HEK293 (cell line): ENCODE data around the gene PRKCA.
"Not testable (repeated sequence)": the region's sequence is repeated elsewhere in the genome, so short reads cannot be mapped to it uniquely, and the experiment has no call there.

Experiments
- CTCF ChIA-PET: fragments of 350-600 bp; formaldehyde crosslinking; extraction: SDS; loops from one replicate; lab custom pipeline; 2021; ENCODE audit warnings: antibody characterized with exemption; lab: Yijun Ruan, JAX
- POLR2A ChIA-PET: fragments of 300-600 bp; formaldehyde crosslinking; extraction: SDS; loops from one replicate; lab custom pipeline; 2020; ENCODE audit warnings: antibody characterized with exemption, inconsistent platforms; lab: Yijun Ruan, JAX
- H3K27ac ChIP-seq: fragments of 200-500 bp; sonication (Bioruptor generic); 2 replicates; pipeline ENCODE4 v1.5.1; 2014; ENCODE audit warnings: low read depth, low read length, control low read depth, inconsistent platforms; ENCODE audit errors: extremely low read depth
- H3K36me3 ChIP-seq, 2 experiments: fragments of 200-500 bp in 1 of 2; sonication (Bioruptor generic) in 1 of 2; 1 replicate in 1 of 2; 2 replicates in 1 of 2; pipeline ENCODE4 v1.5.1; 2014 to 2017; ENCODE audit warnings: inconsistent platforms in 2 of 2, low read length in 2 of 2; ENCODE audit not compliant: control insufficient read depth in 2 of 2, insufficient read depth in 1 of 2
- H3K4me1 ChIP-seq: fragments of 200-500 bp; sonication (Bioruptor generic); 2 replicates; pipeline ENCODE4 v1.5.1; 2014; ENCODE audit warnings: mild to moderate bottlenecking, low read length, inconsistent platforms; ENCODE audit not compliant: control insufficient read depth, insufficient read depth
- H3K4me3 ChIP-seq: 2 replicates; pipeline ENCODE4 v1.5.1; 2011; ENCODE audit warnings: low read depth, mild to moderate bottlenecking, control low read depth, low read length, moderate library complexity
- H3K9me3 ChIP-seq: fragments of 200-500 bp; sonication (Bioruptor generic); 2 replicates; pipeline ENCODE4 v1.5.1; 2014; ENCODE audit warnings: low read depth, low read length, inconsistent platforms; ENCODE audit not compliant: control insufficient read depth, insufficient read depth
- IKZF3 ChIP-seq: fragments of 450-650 bp; IDR thresholded peaks from 2 replicates; pipeline ENCODE4 v1.5.0; 2018; ENCODE audit warnings: missing biosample characterization, mild to moderate bottlenecking, missing genetic modification characterization, moderate library complexity
- MYNN ChIP-seq: fragments of 450-650 bp; formaldehyde crosslinking; IDR thresholded peaks from 2 replicates; pipeline ENCODE4 v1.5.1; 2016; ENCODE audit warnings: missing biosample characterization, missing genetic modification characterization, borderline replicate concordance
- SETDB1 ChIP-seq: IDR thresholded peaks from one replicate; pipeline ENCODE4 v1.6.1; 2017; ENCODE audit warnings: mild to moderate bottlenecking, low read length, moderate library complexity, mixed read lengths; ENCODE audit not compliant: insufficient read length
- ZNF155 ChIP-seq: fragments of 450-650 bp; formaldehyde crosslinking; IDR thresholded peaks from 2 replicates; pipeline ENCODE4 v1.5.1; 2016; ENCODE audit warnings: missing biosample characterization, missing genetic modification characterization
- ZNF248 ChIP-seq: fragments of 450-650 bp; formaldehyde crosslinking; IDR thresholded peaks from 2 replicates; pipeline ENCODE4 v1.5.1; 2017; ENCODE audit warnings: missing biosample characterization, missing genetic modification characterization
- ZNF274 ChIP-seq, 2 experiments: fragments of 200-500 bp in 1 of 2; fragments of 450-650 bp in 1 of 2; sonication (Bioruptor generic) in 1 of 2; formaldehyde crosslinking in 1 of 2; IDR thresholded peaks; 2 replicates each; pipeline versions ENCODE4 v1.5.1 to v1.6.1; 2014 to 2016; ENCODE audit warnings: borderline replicate concordance in 1 of 2, inconsistent platforms in 1 of 2, low read length in 1 of 2, missing biosample characterization in 1 of 2, missing genetic modification characterization in 1 of 2
- ZNF561 ChIP-seq: fragments of 450-650 bp; IDR thresholded peaks from 2 replicates; pipeline ENCODE4 v1.5.1; 2018; ENCODE audit warnings: missing biosample characterization, missing genetic modification characterization, borderline replicate concordance
- ZSCAN16 ChIP-seq: fragments of 450-650 bp; formaldehyde crosslinking; IDR thresholded peaks from 2 replicates; pipeline ENCODE4 v1.5.1; 2016; ENCODE audit warnings: missing biosample characterization, missing genetic modification characterization
- TF ChIP-seq, protein P1 (sequence below): fragments of 450-650 bp; formaldehyde crosslinking; IDR thresholded peaks from 2 replicates; pipeline ENCODE4 v1.5.1; 2017; ENCODE audit warnings: missing biosample characterization, missing genetic modification characterization
- TF ChIP-seq, protein P2 (sequence below): fragments of 450-650 bp; IDR thresholded peaks from 2 replicates; pipeline ENCODE4 v1.5.1; 2018; ENCODE audit warnings: missing biosample characterization, mild to moderate bottlenecking, missing genetic modification characterization
- TF ChIP-seq, protein P3 (sequence below): fragments of 450-650 bp; formaldehyde crosslinking; IDR thresholded peaks from 2 replicates; pipeline ENCODE4 v1.5.1; 2016; ENCODE audit warnings: missing biosample characterization, missing genetic modification characterization

Gene PRKCA

DNA sequence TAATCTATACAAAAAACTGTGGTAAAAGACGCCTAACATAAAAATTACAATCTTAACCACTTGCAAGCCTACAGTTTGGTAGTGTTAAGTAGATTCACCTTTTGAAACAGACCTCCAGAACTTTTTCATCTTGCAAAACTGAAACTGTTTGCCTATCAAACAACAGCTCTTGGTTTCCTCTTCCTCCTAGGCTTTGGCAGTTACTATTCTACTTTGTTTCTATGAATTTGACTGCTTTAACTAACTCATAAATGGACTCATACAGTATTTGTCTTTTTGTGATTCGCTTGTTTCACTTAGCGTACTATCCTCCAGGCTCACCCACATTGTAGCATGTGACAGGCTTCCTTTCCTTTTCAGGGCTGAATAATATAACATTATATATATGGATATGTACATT lies 97.0 kb downstream of the PRKCA start:
- Histone ChIP-seq H3K36me3 (no peaks in the 10 kb centered on the region; a peak in 1 of 3 replicates), H3K4me3 (no peak overlapping the region), H3K4me1 (peaks cover 2% of the 10 kb centered on the region), H3K27ac (no peak overlapping the region), H3K9me3 (no peaks in the 10 kb centered on the region)
- peak; percentile 12 for TF ChIP-seq SETDB1
- no peak for TF ChIP-seq ZSCAN16
- TF ChIP-seq IKZF3 (tag by site-specific recombination), result no peak
- POLR2A ChIA-PET, result no interaction called here
- CTCF ChIA-PET, result interaction anchor here (0.6 kb wide), 1 partner anchor 27 kb away, joined by 5 read pairs; no protein-coding TSS in a partner anchor

DNA sequence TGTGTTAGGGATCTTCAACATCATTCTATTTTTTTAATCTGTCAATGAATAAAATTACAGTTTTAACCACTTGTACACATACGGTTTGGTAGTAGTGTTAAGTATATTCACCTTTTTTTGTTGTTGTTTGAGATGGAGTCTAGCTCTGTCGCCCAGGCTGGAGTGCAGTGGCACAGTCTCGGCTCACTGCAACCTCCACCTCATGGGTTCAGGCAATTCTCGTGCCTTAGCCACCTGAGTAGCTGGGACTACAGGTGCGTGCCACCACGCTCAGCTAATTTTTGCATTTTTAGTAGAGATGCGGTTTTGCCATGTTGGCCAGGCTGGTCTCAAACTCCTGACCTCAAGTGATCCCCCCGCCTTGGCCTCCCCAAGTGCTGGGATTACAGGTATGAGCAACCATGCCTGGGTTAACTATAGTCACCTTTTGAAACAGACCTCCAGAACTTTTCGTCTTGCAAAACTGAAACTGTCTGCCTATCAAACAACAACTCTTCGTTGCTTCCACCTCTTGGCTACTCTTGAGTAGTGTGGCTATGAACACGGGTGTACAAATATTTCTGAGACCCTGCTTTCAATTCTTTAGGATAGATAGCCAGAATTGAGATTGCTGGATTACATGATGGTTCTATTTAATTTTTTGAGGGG lies 97.8 kb downstream of the PRKCA start:
- not testable (repeated sequence) for H3K4me3 ChIP-seq

DNA sequence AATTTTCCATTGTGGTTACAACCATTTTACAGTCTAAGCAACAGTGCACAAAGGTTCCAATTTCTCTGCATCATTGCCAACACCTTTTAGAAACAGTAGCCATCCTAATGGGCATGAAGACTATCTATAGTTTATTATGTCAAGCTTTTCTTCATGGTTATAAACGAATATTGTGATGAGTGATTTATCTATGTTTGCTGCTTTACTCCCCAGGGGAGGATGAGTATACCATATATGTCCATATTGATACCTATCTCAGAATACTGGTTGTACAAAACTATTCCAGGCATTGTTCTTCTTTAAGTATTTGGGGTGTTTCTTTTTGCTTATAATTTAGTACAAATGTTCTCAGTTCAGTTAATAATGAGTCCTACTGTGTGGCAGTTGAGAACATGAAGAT lies 98.3 kb downstream of the PRKCA start:
- ChIA-PET CTCF (interaction anchor here (0.6 kb wide), 1 partner anchor 207 kb away, joined by 3 read pairs; no protein-coding TSS in a partner anchor), POLR2A (no interaction called here)
- H3K9me3 ChIP-seq, result no peaks in the 10 kb centered on the region
- no peak overlapping the region for H3K4me3 ChIP-seq
- H3K27ac ChIP-seq, result no peak overlapping the region
- H3K4me1 ChIP-seq, result peaks cover 2% of the 10 kb centered on the region
- no peak for TF ChIP-seq ZNF274 (IDR thresholded peaks at IDR 0.05; ENCODE audit: low read length)
- TF ChIP-seq ZNF274 (tag by site-specific recombination; IDR thresholded peaks at IDR 0.05; ENCODE audit: borderline replicate concordance), result no peak
- TF ChIP-seq ZNF248 (tag by site-specific recombination), result no peak
- no peak for TF ChIP-seq ZNF155
- no peaks in the 10 kb centered on the region; a peak in 1 of 3 replicates for H3K36me3 ChIP-seq

More for the DNA sequence above, 97.8 kb downstream of the PRKCA start:
- H3K9me3 ChIP-seq, H3K4me1 ChIP-seq, CTCF ChIA-PET, H3K36me3 ChIP-seq, H3K27ac ChIP-seq, POLR2A ChIA-PET: not testable (repeated sequence)

DNA sequence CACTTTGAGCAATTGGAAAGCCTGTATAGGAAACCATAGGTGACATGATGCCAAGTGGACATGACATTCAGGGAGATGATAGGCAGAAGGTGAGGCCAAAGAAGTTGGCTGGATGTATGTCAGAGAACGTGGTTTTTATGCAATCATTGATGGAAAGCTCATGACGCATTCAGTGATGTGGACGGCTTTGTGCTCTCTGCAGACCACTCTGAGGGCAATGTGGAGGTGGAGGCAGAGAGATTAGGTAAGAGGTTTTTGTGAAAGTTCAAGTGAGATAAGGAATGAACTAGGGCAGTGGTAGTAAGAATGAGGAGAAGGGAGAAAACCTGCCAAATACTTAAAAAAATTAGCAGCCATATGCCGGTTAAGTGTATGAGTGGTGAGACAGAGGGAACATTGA lies 99.0 kb downstream of the PRKCA start:
- Histone ChIP-seq H3K4me3 (no peak overlapping the region), H3K4me1 (peaks cover 4% of the 10 kb centered on the region), H3K36me3 (no peaks in the 10 kb centered on the region; a peak in 1 of 3 replicates), H3K9me3 (no peaks in the 10 kb centered on the region), H3K27ac (no peak overlapping the region)
- TF ChIP-seq, protein P1, sequence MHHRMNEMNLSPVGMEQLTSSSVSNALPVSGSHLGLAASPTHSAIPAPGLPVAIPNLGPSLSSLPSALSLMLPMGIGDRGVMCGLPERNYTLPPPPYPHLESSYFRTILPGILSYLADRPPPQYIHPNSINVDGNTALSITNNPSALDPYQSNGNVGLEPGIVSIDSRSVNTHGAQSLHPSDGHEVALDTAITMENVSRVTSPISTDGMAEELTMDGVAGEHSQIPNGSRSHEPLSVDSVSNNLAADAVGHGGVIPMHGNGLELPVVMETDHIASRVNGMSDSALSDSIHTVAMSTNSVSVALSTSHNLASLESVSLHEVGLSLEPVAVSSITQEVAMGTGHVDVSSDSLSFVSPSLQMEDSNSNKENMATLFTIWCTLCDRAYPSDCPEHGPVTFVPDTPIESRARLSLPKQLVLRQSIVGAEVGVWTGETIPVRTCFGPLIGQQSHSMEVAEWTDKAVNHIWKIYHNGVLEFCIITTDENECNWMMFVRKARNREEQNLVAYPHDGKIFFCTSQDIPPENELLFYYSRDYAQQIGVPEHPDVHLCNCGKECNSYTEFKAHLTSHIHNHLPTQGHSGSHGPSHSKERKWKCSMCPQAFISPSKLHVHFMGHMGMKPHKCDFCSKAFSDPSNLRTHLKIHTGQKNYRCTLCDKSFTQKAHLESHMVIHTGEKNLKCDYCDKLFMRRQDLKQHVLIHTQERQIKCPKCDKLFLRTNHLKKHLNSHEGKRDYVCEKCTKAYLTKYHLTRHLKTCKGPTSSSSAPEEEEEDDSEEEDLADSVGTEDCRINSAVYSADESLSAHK (tag by site-specific recombination), result no peak
- TF ChIP-seq, protein P2, sequence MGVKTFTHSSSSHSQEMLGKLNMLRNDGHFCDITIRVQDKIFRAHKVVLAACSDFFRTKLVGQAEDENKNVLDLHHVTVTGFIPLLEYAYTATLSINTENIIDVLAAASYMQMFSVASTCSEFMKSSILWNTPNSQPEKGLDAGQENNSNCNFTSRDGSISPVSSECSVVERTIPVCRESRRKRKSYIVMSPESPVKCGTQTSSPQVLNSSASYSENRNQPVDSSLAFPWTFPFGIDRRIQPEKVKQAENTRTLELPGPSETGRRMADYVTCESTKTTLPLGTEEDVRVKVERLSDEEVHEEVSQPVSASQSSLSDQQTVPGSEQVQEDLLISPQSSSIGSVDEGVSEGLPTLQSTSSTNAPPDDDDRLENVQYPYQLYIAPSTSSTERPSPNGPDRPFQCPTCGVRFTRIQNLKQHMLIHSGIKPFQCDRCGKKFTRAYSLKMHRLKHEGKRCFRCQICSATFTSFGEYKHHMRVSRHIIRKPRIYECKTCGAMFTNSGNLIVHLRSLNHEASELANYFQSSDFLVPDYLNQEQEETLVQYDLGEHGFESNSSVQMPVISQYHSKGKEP (tag by site-specific recombination), result no peak
- TF ChIP-seq ZNF561 (no peak), MYNN (tag by site-specific recombination) (no peak)
- TF ChIP-seq, protein P3, sequence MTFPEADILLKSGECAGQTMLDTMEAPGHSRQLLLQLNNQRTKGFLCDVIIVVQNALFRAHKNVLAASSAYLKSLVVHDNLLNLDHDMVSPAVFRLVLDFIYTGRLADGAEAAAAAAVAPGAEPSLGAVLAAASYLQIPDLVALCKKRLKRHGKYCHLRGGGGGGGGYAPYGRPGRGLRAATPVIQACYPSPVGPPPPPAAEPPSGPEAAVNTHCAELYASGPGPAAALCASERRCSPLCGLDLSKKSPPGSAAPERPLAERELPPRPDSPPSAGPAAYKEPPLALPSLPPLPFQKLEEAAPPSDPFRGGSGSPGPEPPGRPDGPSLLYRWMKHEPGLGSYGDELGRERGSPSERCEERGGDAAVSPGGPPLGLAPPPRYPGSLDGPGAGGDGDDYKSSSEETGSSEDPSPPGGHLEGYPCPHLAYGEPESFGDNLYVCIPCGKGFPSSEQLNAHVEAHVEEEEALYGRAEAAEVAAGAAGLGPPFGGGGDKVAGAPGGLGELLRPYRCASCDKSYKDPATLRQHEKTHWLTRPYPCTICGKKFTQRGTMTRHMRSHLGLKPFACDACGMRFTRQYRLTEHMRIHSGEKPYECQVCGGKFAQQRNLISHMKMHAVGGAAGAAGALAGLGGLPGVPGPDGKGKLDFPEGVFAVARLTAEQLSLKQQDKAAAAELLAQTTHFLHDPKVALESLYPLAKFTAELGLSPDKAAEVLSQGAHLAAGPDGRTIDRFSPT (tag by site-specific recombination), result no peak
- CTCF ChIA-PET, result interaction anchor here (0.6 to 1.2 kb wide), 3 partner anchors 8 to 209 kb away, joined by 3 to 5 read pairs (median 5); no protein-coding TSS in a partner anchor
- POLR2A ChIA-PET, result no interaction called here
